GM23338 (cell line): ENCODE measurements around the gene CCDC197. TPM values are rescaled to one million over a fixed set of nuclear protein-coding genes. Genes with fewer than 3 reads are reported as not detected.

ENCODE experiments used
- ATAC-seq: fragments of 200-7000 bp; cut with Tn5 transposase; 3 replicates; pipeline ENCODE4 v1.9.1; 2020
- DNase-seq: peaks from one replicate; pipeline ENCODE4 v3.0.0-alpha.2; 2015; ENCODE audit warnings: low spot score
- H2AFZ ChIP-seq: fragments of 200-600 bp; sonication (generic); 2 replicates; pipeline ENCODE4 v1.8.0; 2016; ENCODE audit warnings: antibody characterized with exemption, mild to moderate bottlenecking, moderate library complexity
- H3F3A ChIP-seq: fragments of 200-600 bp; sonication (generic); replicated peaks from 2 replicates; pipeline ENCODE4 v1.8.0; 2017; ENCODE audit warnings: antibody characterized with exemption, mixed run types, low read depth
- H3K27ac ChIP-seq: fragments of 200-600 bp; sonication (generic); 2 replicates; pipeline ENCODE4 v1.6.1; 2016; ENCODE audit warnings: low read depth
- H3K27me3 ChIP-seq: fragments of 200-600 bp; sonication (generic); 2 replicates; pipeline ENCODE4 v1.8.0; 2016; ENCODE audit warnings: mild to moderate bottlenecking, mixed run types, moderate library complexity; ENCODE audit not compliant: insufficient read depth
- H3K36me3 ChIP-seq: fragments of 200-600 bp; sonication (generic); 2 replicates; pipeline ENCODE4 v1.8.0; 2016; ENCODE audit warnings: mild to moderate bottlenecking; ENCODE audit not compliant: insufficient read depth
- H3K4me1 ChIP-seq: fragments of 200-600 bp; sonication (generic); 2 replicates; pipeline ENCODE4 v1.8.0; 2016; ENCODE audit warnings: mild to moderate bottlenecking, moderate library complexity; ENCODE audit not compliant: insufficient read depth
- H3K4me2 ChIP-seq: fragments of 200-600 bp; sonication (generic); 2 replicates; pipeline ENCODE4 v1.7.1; 2017; ENCODE audit warnings: mixed run types
- H3K4me3 ChIP-seq: fragments of 200-600 bp; sonication (generic); 2 replicates; pipeline ENCODE4 v1.6.1; 2016; ENCODE audit warnings: mixed run types
- H3K79me2 ChIP-seq: fragments of 200-600 bp; sonication (generic); replicated peaks from 2 replicates; pipeline ENCODE4 v1.8.0; 2017; ENCODE audit warnings: mild to moderate bottlenecking; ENCODE audit not compliant: insufficient read depth
- H3K9me2 ChIP-seq: fragments of 200-600 bp; sonication (generic); 2 replicates; pipeline ENCODE4 v1.8.0; 2017; ENCODE audit not compliant: insufficient read depth
- H4K20me1 ChIP-seq: fragments of 200-600 bp; sonication (generic); replicated peaks from 2 replicates; pipeline ENCODE4 v1.8.0; 2017; ENCODE audit warnings: mild to moderate bottlenecking; ENCODE audit not compliant: insufficient read depth
- H3K27ac Mint-ChIP-seq: 2 replicates; pipeline ENCODE4 v1.8.0; 2020; ENCODE audit warnings: inconsistent platforms, mild to moderate bottlenecking, moderate library complexity, mixed read lengths
- H3K27me3 Mint-ChIP-seq: 3 replicates; pipeline ENCODE4 v1.8.0; 2022; ENCODE audit warnings: low read depth, mild to moderate bottlenecking, moderate library complexity, mixed read lengths, inconsistent platforms; ENCODE audit not compliant: insufficient read depth, poor library complexity
- H3K36me3 Mint-ChIP-seq: 3 replicates; pipeline ENCODE4 v1.8.0; 2021; ENCODE audit warnings: low read depth, mild to moderate bottlenecking, inconsistent platforms, moderate library complexity, mixed read lengths
- H3K4me1 Mint-ChIP-seq: 3 replicates; pipeline ENCODE4 v1.8.0; 2020; ENCODE audit warnings: mild to moderate bottlenecking, inconsistent platforms, mixed read lengths
- H3K4me3 Mint-ChIP-seq: 3 replicates; pipeline ENCODE4 v1.8.0; 2021; ENCODE audit warnings: moderate library complexity, mild to moderate bottlenecking, inconsistent platforms, mixed read lengths
- H3K9me3 Mint-ChIP-seq: 3 replicates; pipeline ENCODE4 v1.8.0; 2020; ENCODE audit warnings: moderate library complexity, mild to moderate bottlenecking, inconsistent platforms, mixed read lengths
- CREB1 ChIP-seq: fragments of 250-450 bp; sonication (Bioruptor Pico); IDR thresholded peaks from 2 replicates; pipeline ENCODE4 v1.5.0; 2020; ENCODE audit warnings: low read depth, mild to moderate bottlenecking, moderate library complexity
- EZH2 ChIP-seq: fragments of 200-600 bp; sonication (generic); IDR thresholded peaks from one replicate; pipeline ENCODE4 v1.8.0; 2017; ENCODE audit warnings: antibody characterized with exemption, mild to moderate bottlenecking, low read depth; ENCODE audit not compliant: unreplicated experiment
- EZH2phosphoT487 ChIP-seq: fragments of 200-600 bp; sonication (generic); IDR thresholded peaks from one replicate; pipeline ENCODE4 v1.8.1; 2018; ENCODE audit warnings: antibody characterized with exemption; ENCODE audit not compliant: unreplicated experiment
- JUNB ChIP-seq: IDR thresholded peaks from one replicate; pipeline ENCODE4 v1.6.1; 2016; ENCODE audit warnings: antibody characterized with exemption; ENCODE audit not compliant: unreplicated experiment
- NANOG ChIP-seq: IDR thresholded peaks from 2 replicates; pipeline ENCODE4 v1.6.1; 2016; ENCODE audit warnings: antibody characterized with exemption, borderline replicate concordance
- POLR2AphosphoS5 ChIP-seq: IDR thresholded peaks from 2 replicates; pipeline ENCODE4 v1.6.1; 2016; ENCODE audit warnings: antibody characterized with exemption, low read depth
- STAT1 ChIP-seq: IDR thresholded peaks from one replicate; pipeline ENCODE4 v1.6.1; 2016; ENCODE audit warnings: antibody characterized with exemption; ENCODE audit not compliant: unreplicated experiment
- ZNF114 ChIP-seq: fragments of 250-450 bp; sonication (Bioruptor Pico); IDR thresholded peaks from 2 replicates; pipeline ENCODE4 v1.5.0; 2020; ENCODE audit warnings: mild to moderate bottlenecking, moderate library complexity
- ZNF331 ChIP-seq: fragments of 250-450 bp; sonication (Bioruptor Pico); IDR thresholded peaks from 2 replicates; pipeline ENCODE4 v1.5.0; 2020; ENCODE audit warnings: low read depth, mild to moderate bottlenecking, moderate library complexity
- polyA plus RNA-seq: library from polyadenylated mRNA; unstranded; fragments of >200 nt; fragmentation: Nextera tagmentation; extraction: Ambion mirVana; gene quantifications from 2 replicates; pipeline ENCODE4 v1.2.1, GENCODE V29; 2016
- total RNA-seq: library from RNA; depleted of rRNA; stranded (reverse); fragments of >200 nt; shearing (Covaris generic); gene quantifications from 2 replicates; pipeline ENCODE4 v1.2.3, GENCODE V29; 2014
- TF ChIP-seq, protein P1 (sequence below): IDR thresholded peaks from one replicate; pipeline ENCODE4 v1.6.1; 2018; ENCODE audit warnings: antibody characterized with exemption; ENCODE audit not compliant: unreplicated experiment
- TF ChIP-seq, protein P2 (sequence below): IDR thresholded peaks from 2 replicates; pipeline ENCODE4 v1.6.1; 2016; ENCODE audit warnings: antibody characterized with exemption
- TF ChIP-seq, protein P3 (sequence below): fragments of 250-450 bp; sonication (Bioruptor Pico); IDR thresholded peaks from 2 replicates; pipeline ENCODE4 v1.5.0; 2020; ENCODE audit warnings: mild to moderate bottlenecking, moderate library complexity
- TF ChIP-seq, protein P4 (sequence below), 2 experiments: fragments of 200-600 bp in 1 of 2; sonication (generic) in 1 of 2; conservative IDR thresholded peaks; 2 replicates each; pipeline versions ENCODE4 v1.5.1 to v1.6.1; 2016 to 2017; ENCODE audit warnings: antibody characterized with exemption in 2 of 2, low read depth in 2 of 2, mild to moderate bottlenecking in 2 of 2, moderate library complexity in 1 of 2

CCDC197 gene
- total and polyA plus RNA-seq, 2 experiments from 2014 or later: not detected

DNA sequence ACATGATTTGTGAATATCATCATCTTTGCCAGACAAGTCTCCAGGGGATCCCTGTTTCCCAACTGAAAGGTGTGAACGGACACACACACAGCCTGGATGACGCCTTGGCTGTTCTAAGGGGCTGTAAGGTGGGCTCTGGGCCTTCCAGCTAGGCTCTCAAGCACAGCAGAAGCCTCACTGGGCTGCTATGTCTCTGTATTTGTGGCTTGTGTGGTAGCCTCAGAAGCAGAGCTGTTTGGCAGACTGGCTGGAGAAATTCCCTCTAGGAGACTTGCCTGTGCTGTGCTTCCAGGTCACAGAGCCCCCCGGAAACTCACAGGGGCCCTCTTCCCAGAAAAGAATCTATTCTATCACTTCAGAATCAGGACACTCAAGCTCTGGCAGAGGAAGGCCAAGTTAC lies 50.5 kb downstream of the CCDC197 start:
- DNase-seq: no peak

More for the DNA sequence above, 50.5 kb downstream of the CCDC197 start:
- Histone ChIP-seq H3K79me2 (no peaks in the 10 kb centered on the region), H3K4me1 (no peaks in the 10 kb centered on the region), H3K4me2 (no peak overlapping the region), H3K27ac (no peak overlapping the region), H3F3A (no peaks in the 10 kb centered on the region), H3K36me3 (peaks cover 19% of the 10 kb centered on the region), H3K4me3 (no peak overlapping the region), H3K27me3 (no peaks in the 10 kb centered on the region), H4K20me1 (peaks cover 3% of the 10 kb centered on the region), H2AFZ (no peak overlapping the region), H3K9me2 (no peaks in the 10 kb centered on the region)
- peaks cover 12% of the 10 kb centered on the region for H3K27me3 Mint-ChIP-seq
- no peak overlapping the region for H3K4me3 Mint-ChIP-seq
- peaks cover 6% of the 10 kb centered on the region; the same call in 2 of the 3 replicates for H3K4me1 Mint-ChIP-seq
- ATAC-seq: no peak
- TF ChIP-seq EZH2 (no peak), JUNB (no peak), NANOG (no peak), EZH2phosphoT487 (no peak), POLR2AphosphoS5 (no peak), CREB1 (CRISPR knock-in tag) (no peak), STAT1 (no peak), ZNF114 (no peak), ZNF331 (no peak)
- TF ChIP-seq, protein P1, sequence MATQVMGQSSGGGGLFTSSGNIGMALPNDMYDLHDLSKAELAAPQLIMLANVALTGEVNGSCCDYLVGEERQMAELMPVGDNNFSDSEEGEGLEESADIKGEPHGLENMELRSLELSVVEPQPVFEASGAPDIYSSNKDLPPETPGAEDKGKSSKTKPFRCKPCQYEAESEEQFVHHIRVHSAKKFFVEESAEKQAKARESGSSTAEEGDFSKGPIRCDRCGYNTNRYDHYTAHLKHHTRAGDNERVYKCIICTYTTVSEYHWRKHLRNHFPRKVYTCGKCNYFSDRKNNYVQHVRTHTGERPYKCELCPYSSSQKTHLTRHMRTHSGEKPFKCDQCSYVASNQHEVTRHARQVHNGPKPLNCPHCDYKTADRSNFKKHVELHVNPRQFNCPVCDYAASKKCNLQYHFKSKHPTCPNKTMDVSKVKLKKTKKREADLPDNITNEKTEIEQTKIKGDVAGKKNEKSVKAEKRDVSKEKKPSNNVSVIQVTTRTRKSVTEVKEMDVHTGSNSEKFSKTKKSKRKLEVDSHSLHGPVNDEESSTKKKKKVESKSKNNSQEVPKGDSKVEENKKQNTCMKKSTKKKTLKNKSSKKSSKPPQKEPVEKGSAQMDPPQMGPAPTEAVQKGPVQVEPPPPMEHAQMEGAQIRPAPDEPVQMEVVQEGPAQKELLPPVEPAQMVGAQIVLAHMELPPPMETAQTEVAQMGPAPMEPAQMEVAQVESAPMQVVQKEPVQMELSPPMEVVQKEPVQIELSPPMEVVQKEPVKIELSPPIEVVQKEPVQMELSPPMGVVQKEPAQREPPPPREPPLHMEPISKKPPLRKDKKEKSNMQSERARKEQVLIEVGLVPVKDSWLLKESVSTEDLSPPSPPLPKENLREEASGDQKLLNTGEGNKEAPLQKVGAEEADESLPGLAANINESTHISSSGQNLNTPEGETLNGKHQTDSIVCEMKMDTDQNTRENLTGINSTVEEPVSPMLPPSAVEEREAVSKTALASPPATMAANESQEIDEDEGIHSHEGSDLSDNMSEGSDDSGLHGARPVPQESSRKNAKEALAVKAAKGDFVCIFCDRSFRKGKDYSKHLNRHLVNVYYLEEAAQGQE: no peak
- TF ChIP-seq, protein P2, sequence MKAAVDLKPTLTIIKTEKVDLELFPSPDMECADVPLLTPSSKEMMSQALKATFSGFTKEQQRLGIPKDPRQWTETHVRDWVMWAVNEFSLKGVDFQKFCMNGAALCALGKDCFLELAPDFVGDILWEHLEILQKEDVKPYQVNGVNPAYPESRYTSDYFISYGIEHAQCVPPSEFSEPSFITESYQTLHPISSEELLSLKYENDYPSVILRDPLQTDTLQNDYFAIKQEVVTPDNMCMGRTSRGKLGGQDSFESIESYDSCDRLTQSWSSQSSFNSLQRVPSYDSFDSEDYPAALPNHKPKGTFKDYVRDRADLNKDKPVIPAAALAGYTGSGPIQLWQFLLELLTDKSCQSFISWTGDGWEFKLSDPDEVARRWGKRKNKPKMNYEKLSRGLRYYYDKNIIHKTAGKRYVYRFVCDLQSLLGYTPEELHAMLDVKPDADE: no peak
- TF ChIP-seq, protein P3, sequence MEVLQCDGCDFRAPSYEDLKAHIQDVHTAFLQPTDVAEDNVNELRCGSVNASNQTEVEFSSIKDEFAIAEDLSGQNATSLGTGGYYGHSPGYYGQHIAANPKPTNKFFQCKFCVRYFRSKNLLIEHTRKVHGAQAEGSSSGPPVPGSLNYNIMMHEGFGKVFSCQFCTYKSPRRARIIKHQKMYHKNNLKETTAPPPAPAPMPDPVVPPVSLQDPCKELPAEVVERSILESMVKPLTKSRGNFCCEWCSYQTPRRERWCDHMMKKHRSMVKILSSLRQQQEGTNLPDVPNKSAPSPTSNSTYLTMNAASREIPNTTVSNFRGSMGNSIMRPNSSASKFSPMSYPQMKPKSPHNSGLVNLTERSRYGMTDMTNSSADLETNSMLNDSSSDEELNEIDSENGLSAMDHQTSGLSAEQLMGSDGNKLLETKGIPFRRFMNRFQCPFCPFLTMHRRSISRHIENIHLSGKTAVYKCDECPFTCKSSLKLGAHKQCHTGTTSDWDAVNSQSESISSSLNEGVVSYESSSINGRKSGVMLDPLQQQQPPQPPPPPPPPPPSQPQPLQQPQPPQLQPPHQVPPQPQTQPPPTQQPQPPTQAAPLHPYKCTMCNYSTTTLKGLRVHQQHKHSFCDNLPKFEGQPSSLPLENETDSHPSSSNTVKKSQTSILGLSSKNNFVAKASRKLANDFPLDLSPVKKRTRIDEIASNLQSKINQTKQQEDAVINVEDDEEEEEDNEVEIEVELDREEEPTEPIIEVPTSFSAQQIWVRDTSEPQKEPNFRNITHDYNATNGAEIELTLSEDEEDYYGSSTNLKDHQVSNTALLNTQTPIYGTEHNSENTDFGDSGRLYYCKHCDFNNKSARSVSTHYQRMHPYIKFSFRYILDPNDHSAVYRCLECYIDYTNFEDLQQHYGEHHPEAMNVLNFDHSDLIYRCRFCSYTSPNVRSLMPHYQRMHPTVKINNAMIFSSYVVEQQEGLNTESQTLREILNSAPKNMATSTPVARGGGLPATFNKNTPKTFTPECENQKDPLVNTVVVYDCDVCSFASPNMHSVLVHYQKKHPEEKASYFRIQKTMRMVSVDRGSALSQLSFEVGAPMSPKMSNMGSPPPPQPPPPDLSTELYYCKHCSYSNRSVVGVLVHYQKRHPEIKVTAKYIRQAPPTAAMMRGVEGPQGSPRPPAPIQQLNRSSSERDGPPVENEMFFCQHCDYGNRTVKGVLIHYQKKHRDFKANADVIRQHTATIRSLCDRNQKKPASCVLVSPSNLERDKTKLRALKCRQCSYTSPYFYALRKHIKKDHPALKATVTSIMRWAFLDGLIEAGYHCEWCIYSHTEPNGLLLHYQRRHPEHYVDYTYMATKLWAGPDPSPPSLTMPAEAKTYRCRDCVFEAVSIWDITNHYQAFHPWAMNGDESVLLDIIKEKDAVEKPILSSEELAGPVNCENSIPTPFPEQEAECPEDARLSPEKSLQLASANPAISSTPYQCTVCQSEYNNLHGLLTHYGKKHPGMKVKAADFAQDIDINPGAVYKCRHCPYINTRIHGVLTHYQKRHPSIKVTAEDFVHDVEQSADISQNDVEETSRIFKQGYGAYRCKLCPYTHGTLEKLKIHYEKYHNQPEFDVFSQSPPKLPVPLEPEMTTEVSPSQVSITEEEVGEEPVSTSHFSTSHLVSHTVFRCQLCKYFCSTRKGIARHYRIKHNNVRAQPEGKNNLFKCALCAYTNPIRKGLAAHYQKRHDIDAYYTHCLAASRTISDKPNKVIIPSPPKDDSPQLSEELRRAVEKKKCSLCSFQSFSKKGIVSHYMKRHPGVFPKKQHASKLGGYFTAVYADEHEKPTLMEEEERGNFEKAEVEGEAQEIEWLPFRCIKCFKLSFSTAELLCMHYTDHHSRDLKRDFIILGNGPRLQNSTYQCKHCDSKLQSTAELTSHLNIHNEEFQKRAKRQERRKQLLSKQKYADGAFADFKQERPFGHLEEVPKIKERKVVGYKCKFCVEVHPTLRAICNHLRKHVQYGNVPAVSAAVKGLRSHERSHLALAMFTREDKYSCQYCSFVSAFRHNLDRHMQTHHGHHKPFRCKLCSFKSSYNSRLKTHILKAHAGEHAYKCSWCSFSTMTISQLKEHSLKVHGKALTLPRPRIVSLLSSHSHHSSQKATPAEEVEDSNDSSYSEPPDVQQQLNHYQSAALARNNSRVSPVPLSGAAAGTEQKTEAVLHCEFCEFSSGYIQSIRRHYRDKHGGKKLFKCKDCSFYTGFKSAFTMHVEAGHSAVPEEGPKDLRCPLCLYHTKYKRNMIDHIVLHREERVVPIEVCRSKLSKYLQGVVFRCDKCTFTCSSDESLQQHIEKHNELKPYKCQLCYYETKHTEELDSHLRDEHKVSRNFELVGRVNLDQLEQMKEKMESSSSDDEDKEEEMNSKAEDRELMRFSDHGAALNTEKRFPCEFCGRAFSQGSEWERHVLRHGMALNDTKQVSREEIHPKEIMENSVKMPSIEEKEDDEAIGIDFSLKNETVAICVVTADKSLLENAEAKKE (CRISPR knock-in tag): no peak
- TF ChIP-seq, protein P4, sequence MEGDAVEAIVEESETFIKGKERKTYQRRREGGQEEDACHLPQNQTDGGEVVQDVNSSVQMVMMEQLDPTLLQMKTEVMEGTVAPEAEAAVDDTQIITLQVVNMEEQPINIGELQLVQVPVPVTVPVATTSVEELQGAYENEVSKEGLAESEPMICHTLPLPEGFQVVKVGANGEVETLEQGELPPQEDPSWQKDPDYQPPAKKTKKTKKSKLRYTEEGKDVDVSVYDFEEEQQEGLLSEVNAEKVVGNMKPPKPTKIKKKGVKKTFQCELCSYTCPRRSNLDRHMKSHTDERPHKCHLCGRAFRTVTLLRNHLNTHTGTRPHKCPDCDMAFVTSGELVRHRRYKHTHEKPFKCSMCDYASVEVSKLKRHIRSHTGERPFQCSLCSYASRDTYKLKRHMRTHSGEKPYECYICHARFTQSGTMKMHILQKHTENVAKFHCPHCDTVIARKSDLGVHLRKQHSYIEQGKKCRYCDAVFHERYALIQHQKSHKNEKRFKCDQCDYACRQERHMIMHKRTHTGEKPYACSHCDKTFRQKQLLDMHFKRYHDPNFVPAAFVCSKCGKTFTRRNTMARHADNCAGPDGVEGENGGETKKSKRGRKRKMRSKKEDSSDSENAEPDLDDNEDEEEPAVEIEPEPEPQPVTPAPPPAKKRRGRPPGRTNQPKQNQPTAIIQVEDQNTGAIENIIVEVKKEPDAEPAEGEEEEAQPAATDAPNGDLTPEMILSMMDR (conservative IDR thresholded peaks at IDR 0.05; ENCODE audit: low read depth in 2 of 2): no peak
- H3K36me3 Mint-ChIP-seq: peaks cover 60% of the 10 kb centered on the region
- H3K27ac Mint-ChIP-seq: no peak overlapping the region
- H3K9me3 Mint-ChIP-seq: no peaks in the 10 kb centered on the region
